ENCODE measurements around the gene RASGEF1C.

- TF ChIP-seq CTCF (IDR thresholded peaks at IDR 0.05) (no peak), POLR2A (IDR thresholded peaks at IDR 0.05) (no peak)
Observed at GRCh38 chr5:180170810-180171567, 38.0 kb downstream of the RASGEF1C start.
